ENCODE measurements around the gene NVL.

Gene NVL

GRCh38 chr1:224329842-224330753 lies at the start of gene NVL:
TSS of gene NVL (minus strand) at chr1:224330172. CDS start at chr1:224330127, 45 bp downstream.
- peak within 1 kb of the TSS; percentile 98 for H3K4me3 ChIP-seq (ENCODE audit: low read depth, low read length)
- peak; percentile 91 for DNase-seq (ENCODE audit: low read depth)
- no peak for TF ChIP-seq CTCF (IDR thresholded peaks at IDR 0.05; ENCODE audit: insufficient read depth, low read depth, low read length, missing control alignments)

GRCh38 chr1:224378855-224379631 lies 49.1 kb upstream of the NVL start:
- no peak for TF ChIP-seq CTCF (IDR thresholded peaks at IDR 0.05; ENCODE audit: insufficient read depth, low read depth, low read length, missing control alignments)
- H3K4me3 ChIP-seq (ENCODE audit: low read depth, low read length), result no peak overlapping the region
- peak; percentile 48 for DNase-seq (ENCODE audit: low read depth)

- DNase-seq (ENCODE audit: low read depth), result peak; percentile 77
These were observed 47.7 kb upstream of the NVL start for GRCh38 chr1:224377676-224378006.

GRCh38 chr1:224375059-224375458 lies 45.1 kb upstream of the NVL start:
- H3K4me3 ChIP-seq (ENCODE audit: low read depth, low read length), result no peak overlapping the region
- no peak for DNase-seq (ENCODE audit: low read depth)
- TF ChIP-seq CTCF (IDR thresholded peaks at IDR 0.05; ENCODE audit: insufficient read depth, low read depth, low read length, missing control alignments), result no peak

More at GRCh38 chr1:224377676-224378006, 47.7 kb upstream of the NVL start:
- TF ChIP-seq CTCF (IDR thresholded peaks at IDR 0.05; ENCODE audit: insufficient read depth, low read depth, low read length, missing control alignments), result no peak
- H3K4me3 ChIP-seq (ENCODE audit: low read depth, low read length), result no peak overlapping the region

GRCh38 chr1:224373008-224373590 lies 43.1 kb upstream of the NVL start:
- H3K4me3 ChIP-seq (ENCODE audit: low read depth, low read length), result no peak overlapping the region
- no peak for DNase-seq (ENCODE audit: low read depth)
- TF ChIP-seq CTCF (IDR thresholded peaks at IDR 0.05; ENCODE audit: insufficient read depth, low read depth, low read length, missing control alignments), result no peak

GRCh38 chr1:224368409-224368808 lies 38.4 kb upstream of the NVL start:
- DNase-seq (ENCODE audit: low read depth), result peak; percentile 53
- H3K4me3 ChIP-seq (ENCODE audit: low read depth, low read length), result no peak overlapping the region
- no peak for TF ChIP-seq CTCF (IDR thresholded peaks at IDR 0.05; ENCODE audit: insufficient read depth, low read depth, low read length, missing control alignments)
